HepG2 (cell line): ENCODE results near the gene HIGD1A. TPM values are rescaled to one million over a fixed set of nuclear protein-coding genes. Genes with fewer than 3 reads are reported as not detected.
A peak's percentile ranks its signal among the peaks of the same experiment; 100 is the strongest.

ENCODE experiments used
- AHDC1 ChIP-seq: sonication (generic); formaldehyde crosslinking; IDR thresholded peaks from 2 replicates; pipeline ENCODE4 v1.5.1; 2020; ENCODE audit warnings: mild to moderate bottlenecking, missing genetic modification reagents, borderline replicate concordance
- ARNTL ChIP-seq: sonication (generic); formaldehyde crosslinking; IDR thresholded peaks from 2 replicates; pipeline ENCODE4 v1.4.0; 2020; ENCODE audit warnings: mild to moderate bottlenecking, missing genetic modification reagents
- ATM ChIP-seq: fragments of 450-650 bp; IDR thresholded peaks from 2 replicates; pipeline ENCODE4 v1.7.1; 2017; ENCODE audit warnings: mild to moderate bottlenecking, borderline replicate concordance
- ETV5 ChIP-seq: IDR thresholded peaks from 2 replicates; pipeline ENCODE4 v1.6.1; 2018; ENCODE audit warnings: missing biosample characterization, missing genetic modification reagents, inconsistent platforms, borderline replicate concordance
- HDAC6 ChIP-seq: fragments of 200-600 bp; sonication (generic); IDR thresholded peaks from 2 replicates; pipeline ENCODE4 v1.7.0; 2017; ENCODE audit warnings: mild to moderate bottlenecking, antibody characterized with exemption, low read length, low read depth
- HNF1B ChIP-seq: sonication (generic); formaldehyde crosslinking; IDR thresholded peaks from 2 replicates; pipeline ENCODE4 v1.5.1; 2020; ENCODE audit warnings: mild to moderate bottlenecking, moderate library complexity, missing genetic modification reagents
- MAFG ChIP-seq: sonication (generic); formaldehyde crosslinking; IDR thresholded peaks from 2 replicates; pipeline ENCODE4 v1.5.1; 2020; ENCODE audit warnings: mild to moderate bottlenecking, missing genetic modification reagents
- NR1H2 ChIP-seq: sonication (generic); formaldehyde crosslinking; IDR thresholded peaks from 2 replicates; pipeline ENCODE4 v1.8.1; 2022; ENCODE audit warnings: low read depth, missing genetic modification reagents, borderline replicate concordance
- PHB2 ChIP-seq: fragments of 450-650 bp; IDR thresholded peaks from 2 replicates; pipeline ENCODE4 v1.6.1; 2018; ENCODE audit not compliant: partially characterized antibody
- PRDM4 ChIP-seq: sonication (generic); formaldehyde crosslinking; IDR thresholded peaks from 2 replicates; pipeline ENCODE4 v1.9.0; 2021; ENCODE audit warnings: missing genetic modification reagents, borderline replicate concordance
- RORA ChIP-seq: sonication (generic); formaldehyde crosslinking; IDR thresholded peaks from 2 replicates; pipeline ENCODE4 v1.5.0; 2020; ENCODE audit warnings: mild to moderate bottlenecking, missing genetic modification reagents, moderate library complexity
- SRSF1 ChIP-seq: fragments of 200-400 bp; formaldehyde crosslinking; optimal IDR thresholded peaks from 2 replicates; pipeline ENCODE3; 2017; ENCODE audit warnings: mild to moderate bottlenecking, low read depth, low read length, moderate library complexity
- XBP1 ChIP-seq: sonication (generic); formaldehyde crosslinking; IDR thresholded peaks from 2 replicates; pipeline ENCODE4 v1.5.0; 2020; ENCODE audit warnings: missing genetic modification reagents
- ZNF292 ChIP-seq: sonication (generic); formaldehyde crosslinking; IDR thresholded peaks from 2 replicates; pipeline ENCODE4 v1.8.1; 2022; ENCODE audit warnings: mild to moderate bottlenecking, low read depth, missing genetic modification reagents, borderline replicate concordance
- ZNF335 ChIP-seq: sonication (generic); formaldehyde crosslinking; IDR thresholded peaks from 2 replicates; pipeline ENCODE4 v1.4.0; 2020; ENCODE audit warnings: missing genetic modification reagents
- ZNF782 ChIP-seq: sonication (generic); formaldehyde crosslinking; IDR thresholded peaks from 2 replicates; pipeline ENCODE4 v1.4.0; 2020; ENCODE audit warnings: missing genetic modification reagents, mild to moderate bottlenecking, borderline replicate concordance
- ZSCAN12 ChIP-seq: sonication (generic); formaldehyde crosslinking; IDR thresholded peaks from 2 replicates; pipeline ENCODE4 v1.9.0; 2021; ENCODE audit warnings: mild to moderate bottlenecking, missing genetic modification reagents
- ZSCAN25 ChIP-seq: sonication (generic); formaldehyde crosslinking; IDR thresholded peaks from 2 replicates; pipeline ENCODE4 v1.8.0; 2022; ENCODE audit warnings: mild to moderate bottlenecking, missing genetic modification reagents
- polyA plus RNA-seq, 8 experiments: library from polyadenylated mRNA; depleted of rRNA in 3 of 8; stranded (reverse) in 7 of 8; unstranded in 1 of 8; fragments of >200 nt; fragmentation: Illumina TruSeq in 4 of 8; extraction: Trizol in 4 of 8; gene quantifications; 2 replicates each; pipeline versions ENCODE4 v1.2.1 to v1.2.3, GENCODE V29; 2011 to 2016; ENCODE audit warnings: low read depth in 4 of 8, missing spikeins in 1 of 8, mixed read lengths in 1 of 8; ENCODE audit not compliant: insufficient read depth in 1 of 8
- total RNA-seq, 5 experiments: library from RNA; depleted of rRNA; stranded (reverse); fragments of >200 nt; fragmentation: Illumina TruSeq; extraction: Trizol; gene quantifications; 2 replicates each; pipeline ENCODE4 v1.2.3, GENCODE V29; 2016; ENCODE audit warnings: low read depth in 1 of 5
- TF ChIP-seq, protein P1 (sequence below): fragments of 450-650 bp; IDR thresholded peaks from 2 replicates; pipeline ENCODE4 v1.6.1; 2016

HIGD1A gene
- total and polyA plus RNA-seq, 2 of the 13 experiments (the other 11 are each of a cell fraction or from before 2014, with no cell fraction given): 222 to 253 TPM

GRCh38 chr3:42829083-42829627 lies 24.9 kb upstream of the HIGD1A start (continued):
- no peak for TF ChIP-seq PRDM4 (CRISPR knock-in tag)
- TF ChIP-seq ZNF782: no peak
- TF ChIP-seq ZNF292 (CRISPR knock-in tag): 0 out of 2 replicates have a peak, but pooled peaks have one; percentile 7
- peak; percentile 30 for TF ChIP-seq ARNTL (CRISPR knock-in tag)
- no peak for TF ChIP-seq ZNF335
- no peak for TF ChIP-seq SRSF1
- TF ChIP-seq, protein P1, sequence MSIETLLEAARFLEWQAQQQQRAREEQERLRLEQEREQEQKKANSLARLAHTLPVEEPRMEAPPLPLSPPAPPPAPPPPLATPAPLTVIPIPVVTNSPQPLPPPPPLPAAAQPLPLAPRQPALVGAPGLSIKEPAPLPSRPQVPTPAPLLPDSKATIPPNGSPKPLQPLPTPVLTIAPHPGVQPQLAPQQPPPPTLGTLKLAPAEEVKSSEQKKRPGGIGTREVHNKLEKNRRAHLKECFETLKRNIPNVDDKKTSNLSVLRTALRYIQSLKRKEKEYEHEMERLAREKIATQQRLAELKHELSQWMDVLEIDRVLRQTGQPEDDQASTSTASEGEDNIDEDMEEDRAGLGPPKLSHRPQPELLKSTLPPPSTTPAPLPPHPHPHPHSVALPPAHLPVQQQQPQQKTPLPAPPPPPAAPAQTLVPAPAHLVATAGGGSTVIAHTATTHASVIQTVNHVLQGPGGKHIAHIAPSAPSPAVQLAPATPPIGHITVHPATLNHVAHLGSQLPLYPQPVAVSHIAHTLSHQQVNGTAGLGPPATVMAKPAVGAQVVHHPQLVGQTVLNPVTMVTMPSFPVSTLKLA: no peak
- no peak for TF ChIP-seq ZSCAN12
- peak; percentile 59; the same call in 1 of the 2 replicates for TF ChIP-seq MAFG (CRISPR knock-in tag)
- TF ChIP-seq ATM: no peak
- TF ChIP-seq AHDC1 (CRISPR knock-in tag): peak; percentile 43; the same call in 1 of the 2 replicates
- no peak for TF ChIP-seq HDAC6
- peak; percentile 56; the same call in 1 of the 2 replicates for TF ChIP-seq ETV5 (CRISPR knock-in tag)
- no peak for TF ChIP-seq NR1H2
- no peak for TF ChIP-seq HNF1B
- TF ChIP-seq RORA (CRISPR knock-in tag): no peak
- no peak for TF ChIP-seq ZSCAN25 (CRISPR knock-in tag)
- TF ChIP-seq XBP1 (CRISPR knock-in tag): no peak
- no peak for TF ChIP-seq PHB2
